Cardiac fibroblast (primary cell): ENCODE measurements around the gene SMO.

Experiments
- DNase-seq, 2 donors: peaks; one replicate each; pipeline versions ENCODE4 v3.0.0 to v3.0.0-alpha.2; 2010; ENCODE audit warnings: low read depth in 2 of 2
- H3K4me3 ChIP-seq, 2 donors: replicated peaks in 1 of 2; 1 replicate in 1 of 2; 2 replicates in 1 of 2; pipeline ENCODE4 v1.5.1; 2011; ENCODE audit warnings: low read depth in 2 of 2, low read length in 2 of 2, mild to moderate bottlenecking in 2 of 2, moderate library complexity in 1 of 2
- TF ChIP-seq, protein P1 (sequence below): IDR thresholded peaks from one replicate; pipeline ENCODE4 v1.5.1; 2011; ENCODE audit warnings: low read depth, mild to moderate bottlenecking, low read length, inconsistent platforms

Gene SMO

DNA sequence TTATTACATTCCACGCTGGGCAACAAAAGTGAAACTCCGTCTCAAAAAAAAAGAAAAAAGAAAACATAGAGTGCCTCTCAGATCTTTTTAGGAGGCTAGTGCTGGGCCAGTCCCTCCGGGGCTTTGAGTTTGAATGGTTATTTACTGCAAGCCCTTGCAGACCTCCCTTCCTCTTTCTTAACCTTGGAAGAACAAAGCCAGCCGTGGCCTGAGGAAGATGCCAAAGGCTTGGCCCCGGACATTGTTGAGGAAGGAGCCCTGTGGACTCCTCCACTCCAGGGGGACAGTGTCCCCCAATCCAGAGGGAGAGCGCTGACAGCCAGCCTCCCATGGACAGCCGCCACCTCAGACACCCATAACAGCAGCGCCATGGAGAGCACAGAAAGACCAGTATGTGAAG lies 38.9 kb upstream of the SMO start:
- DNase-seq, result no peak
- TF ChIP-seq, protein P1, sequence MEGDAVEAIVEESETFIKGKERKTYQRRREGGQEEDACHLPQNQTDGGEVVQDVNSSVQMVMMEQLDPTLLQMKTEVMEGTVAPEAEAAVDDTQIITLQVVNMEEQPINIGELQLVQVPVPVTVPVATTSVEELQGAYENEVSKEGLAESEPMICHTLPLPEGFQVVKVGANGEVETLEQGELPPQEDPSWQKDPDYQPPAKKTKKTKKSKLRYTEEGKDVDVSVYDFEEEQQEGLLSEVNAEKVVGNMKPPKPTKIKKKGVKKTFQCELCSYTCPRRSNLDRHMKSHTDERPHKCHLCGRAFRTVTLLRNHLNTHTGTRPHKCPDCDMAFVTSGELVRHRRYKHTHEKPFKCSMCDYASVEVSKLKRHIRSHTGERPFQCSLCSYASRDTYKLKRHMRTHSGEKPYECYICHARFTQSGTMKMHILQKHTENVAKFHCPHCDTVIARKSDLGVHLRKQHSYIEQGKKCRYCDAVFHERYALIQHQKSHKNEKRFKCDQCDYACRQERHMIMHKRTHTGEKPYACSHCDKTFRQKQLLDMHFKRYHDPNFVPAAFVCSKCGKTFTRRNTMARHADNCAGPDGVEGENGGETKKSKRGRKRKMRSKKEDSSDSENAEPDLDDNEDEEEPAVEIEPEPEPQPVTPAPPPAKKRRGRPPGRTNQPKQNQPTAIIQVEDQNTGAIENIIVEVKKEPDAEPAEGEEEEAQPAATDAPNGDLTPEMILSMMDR, result no peak
- no peak overlapping the region for H3K4me3 ChIP-seq

DNA sequence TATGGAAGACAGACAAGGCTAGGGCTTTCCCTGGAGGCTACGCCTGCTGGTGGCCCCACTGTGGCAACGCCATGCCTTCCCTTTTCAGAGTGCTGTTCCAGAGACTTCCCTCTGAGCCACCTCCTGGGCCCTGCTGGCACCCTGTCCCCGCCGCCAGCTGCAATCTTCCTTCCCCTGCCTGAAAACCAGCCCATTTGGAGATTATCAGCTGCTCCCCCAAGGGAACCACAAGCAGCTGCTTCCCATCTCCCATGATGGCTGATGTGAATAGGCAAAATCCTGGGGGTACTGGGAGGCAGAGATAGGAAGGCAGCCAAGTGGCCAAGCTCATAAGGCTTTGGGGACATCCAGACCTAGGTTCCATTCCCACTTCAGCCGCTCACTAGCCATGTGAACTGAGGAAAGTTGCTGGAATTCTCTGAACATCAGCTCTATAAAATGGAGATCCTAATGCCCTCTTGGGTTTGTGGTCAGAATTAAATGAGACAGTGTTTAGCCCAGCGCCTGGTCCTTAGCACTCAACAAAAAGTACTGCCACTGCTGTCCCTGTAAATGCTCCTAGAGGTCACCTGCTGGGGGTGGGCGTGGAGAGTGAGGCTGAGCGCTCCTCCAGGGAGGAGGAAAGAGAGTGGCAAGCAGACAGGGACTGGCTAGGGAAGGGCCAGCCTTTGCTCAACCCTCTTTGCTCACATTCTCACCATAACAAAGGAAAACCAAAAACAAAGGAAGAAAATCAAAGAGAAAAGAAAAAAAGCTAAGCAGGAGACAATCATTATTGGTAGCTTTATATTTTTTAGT lies 38.0 kb upstream of the SMO start:
- H3K4me3 ChIP-seq, result no peak overlapping the region
- TF ChIP-seq, protein P1, result no peak
- DNase-seq, result no peak

GRCh38 chr7:129157651-129158050 lies 30.8 kb upstream of the SMO start:
- DNase-seq, result no peak
- TF ChIP-seq, protein P1, result no peak
- no peak overlapping the region for H3K4me3 ChIP-seq

DNA sequence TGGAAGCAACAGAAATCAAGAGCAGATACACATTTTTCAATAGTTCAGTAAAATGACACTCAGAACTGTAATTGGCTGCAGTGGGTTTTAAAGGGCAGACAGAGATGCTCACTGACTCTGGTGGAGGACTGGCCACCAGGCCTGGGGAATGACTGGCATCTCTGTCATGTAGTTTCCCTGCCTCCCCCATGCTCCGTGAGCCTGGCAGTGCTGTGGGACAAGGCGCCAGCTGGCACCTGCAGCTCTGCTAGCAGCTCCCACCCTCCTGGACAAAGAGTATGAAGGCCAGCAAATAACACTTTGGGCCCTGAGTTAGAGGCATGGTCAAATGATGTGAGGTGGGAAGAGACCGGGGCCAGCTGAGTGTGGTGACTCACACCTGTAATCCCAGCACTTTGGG lies 28.9 kb upstream of the SMO start:
- H3K4me3 ChIP-seq, result no peak overlapping the region
- TF ChIP-seq, protein P1, result no peak
- DNase-seq, result no peak

DNA sequence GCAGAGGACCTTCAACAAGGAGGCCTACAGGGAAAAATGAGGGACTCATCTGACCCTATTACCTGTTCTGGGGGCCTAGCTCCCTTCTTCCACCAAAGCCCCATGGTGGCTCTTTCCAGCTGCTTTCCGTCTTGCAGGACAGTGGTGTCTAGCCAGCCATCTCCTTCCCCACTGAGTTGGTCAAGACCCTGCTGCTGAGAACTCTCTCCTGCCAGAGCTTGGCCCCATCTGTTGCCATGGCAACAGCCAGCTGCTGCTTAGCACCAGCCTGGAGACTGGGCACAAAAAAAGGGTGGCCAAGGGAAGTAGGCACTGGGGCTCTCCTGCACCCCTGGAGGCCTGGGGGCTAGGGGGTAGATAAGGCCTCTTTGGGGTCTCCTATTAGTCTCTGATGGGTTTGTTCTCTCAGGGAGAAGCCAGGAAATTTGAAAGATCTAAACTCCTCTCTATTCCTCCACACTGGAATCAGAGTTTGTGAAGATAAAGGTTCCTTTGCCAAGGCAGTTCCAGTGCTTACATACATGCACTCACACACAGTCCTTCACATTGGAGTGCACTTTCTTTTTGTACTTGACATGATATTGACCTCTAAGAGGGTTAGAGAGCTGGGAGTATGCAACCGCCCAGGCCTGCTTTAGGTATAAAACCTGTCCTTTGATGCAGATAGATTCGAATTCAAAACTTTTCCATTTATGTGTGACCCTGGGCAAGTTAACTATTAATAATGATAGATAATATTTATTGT lies 28.1 kb upstream of the SMO start:
- no peak for DNase-seq

DNA sequence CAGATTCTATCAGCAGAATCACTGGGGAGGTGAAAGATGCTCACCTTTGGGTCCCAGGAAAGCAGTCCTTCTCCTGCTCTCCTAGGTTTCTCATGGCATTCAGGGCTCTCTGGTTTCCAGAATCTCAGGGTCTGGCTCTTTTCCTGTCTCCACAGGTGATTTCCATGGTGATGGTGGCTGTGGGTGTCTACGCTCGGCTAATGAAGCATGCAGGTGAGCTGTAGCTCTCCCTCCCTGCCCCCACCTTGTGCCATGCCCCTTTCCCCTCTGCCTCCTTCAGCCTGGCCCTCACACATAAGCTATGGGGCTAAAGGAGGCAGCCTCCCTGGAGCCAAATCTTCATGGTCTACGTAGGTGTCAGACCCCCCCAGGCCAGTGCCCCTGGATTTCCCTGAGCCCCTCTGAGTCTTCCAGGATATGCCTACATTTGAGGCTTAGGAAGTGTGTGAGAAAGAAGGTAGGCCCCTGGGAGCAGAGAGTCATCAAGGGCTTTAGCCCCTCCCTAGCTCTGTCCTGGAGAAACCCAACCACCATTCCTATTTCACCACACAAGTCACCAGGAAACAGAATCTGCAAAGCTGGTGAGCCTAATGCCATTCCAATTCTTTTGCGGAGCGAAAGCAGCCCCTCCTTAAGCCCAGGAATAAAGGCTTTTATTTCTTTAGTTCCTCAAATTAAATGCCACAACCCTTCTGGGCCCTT lies 26.8 kb upstream of the SMO start:
- H3K4me3 ChIP-seq, result no peak overlapping the region
- no peak for DNase-seq
- TF ChIP-seq, protein P1, result no peak

More for the DNA sequence above, 28.1 kb upstream of the SMO start:
- TF ChIP-seq, protein P1, result no peak
- H3K4me3 ChIP-seq, result no peak overlapping the region
